Measurements from ENCODE around the gene RNF208.
"Not testable (repeated sequence)": the region's sequence is repeated elsewhere in the genome, so short reads cannot be mapped to it uniquely, and the experiment has no call there.

The RNF208 gene

GRCh38 chr9:137262173-137262908, 40.3 kb upstream of the RNF208 start:
- H3K4me2 ChIP-seq (ENCODE audit: low read depth, low read length, poor library complexity, severe bottlenecking); H3K9me2 ChIP-seq (replicated peaks; ENCODE audit: low read depth, low read length); H3K27me3 ChIP-seq (ENCODE audit: insufficient read depth, low read length, poor library complexity, severe bottlenecking); H3K36me3 ChIP-seq (ENCODE audit: insufficient read depth, low read length); H3K9me3 ChIP-seq (ENCODE audit: insufficient read depth, low read depth, low read length); H4K20me1 ChIP-seq (ENCODE audit: insufficient read depth, low read length, poor library complexity, severe bottlenecking); H3K4me1 ChIP-seq (ENCODE audit: insufficient read depth, low read length, poor library complexity, severe bottlenecking); H3K4me3 ChIP-seq (ENCODE audit: low read length, poor library complexity, severe bottlenecking); H2AFZ ChIP-seq (ENCODE audit: low read length); H3K9ac ChIP-seq (ENCODE audit: low read depth, low read length, poor library complexity, severe bottlenecking); H3F3A ChIP-seq (ENCODE audit: low read depth); H3K79me2 ChIP-seq (ENCODE audit: insufficient read depth, low read length): not testable (repeated sequence)
- TF ChIP-seq CTCF (conservative IDR thresholded peaks at IDR 0.05; ENCODE audit: low read length): peak; percentile 40

- peak overlapping the region; percentile 88 for H3K9ac ChIP-seq (ENCODE audit: low read depth, low read length, poor library complexity, severe bottlenecking)
Observed at GRCh38 chr9:137256856-137257255, 34.8 kb upstream of the RNF208 start.

GRCh38 chr9:137256362-137256761, 34.3 kb upstream of the RNF208 start:
- Histone ChIP-seq H3F3A (ENCODE audit: low read depth) (no peaks in the 10 kb centered on the region), H2AFZ (ENCODE audit: low read length) (no peak overlapping the region), H3K4me3 (ENCODE audit: low read length, poor library complexity, severe bottlenecking) (peak overlapping the region; percentile 91), H3K9me3 (ENCODE audit: insufficient read depth, low read depth, low read length) (no peaks in the 10 kb centered on the region), H3K9me2 (replicated peaks; ENCODE audit: low read depth, low read length) (no peaks in the 10 kb centered on the region), H3K79me2 (ENCODE audit: insufficient read depth, low read length) (peaks cover 40% of the 10 kb centered on the region), H4K20me1 (ENCODE audit: insufficient read depth, low read length, poor library complexity, severe bottlenecking) (peaks cover 18% of the 10 kb centered on the region), H3K27me3 (ENCODE audit: insufficient read depth, low read length, poor library complexity, severe bottlenecking) (peaks cover 4% of the 10 kb centered on the region), H3K36me3 (ENCODE audit: insufficient read depth, low read length) (no peaks in the 10 kb centered on the region), H3K4me2 (ENCODE audit: low read depth, low read length, poor library complexity, severe bottlenecking) (peak overlapping the region; percentile 78), H3K4me1 (ENCODE audit: insufficient read depth, low read length, poor library complexity, severe bottlenecking) (peaks cover 34% of the 10 kb centered on the region), H3K9ac (ENCODE audit: low read depth, low read length, poor library complexity, severe bottlenecking) (peak overlapping the region; percentile 88)
- TF ChIP-seq EZH2phosphoT487 (IDR thresholded peaks at IDR 0.05; ENCODE audit: borderline replicate concordance): no peak
- no peak for TF ChIP-seq CTCF (conservative IDR thresholded peaks at IDR 0.05; ENCODE audit: low read length)

More at GRCh38 chr9:137256856-137257255, 34.8 kb upstream of the RNF208 start:
- peaks cover 18% of the 10 kb centered on the region for H4K20me1 ChIP-seq (ENCODE audit: insufficient read depth, low read length, poor library complexity, severe bottlenecking)
- H3K9me2 ChIP-seq (replicated peaks; ENCODE audit: low read depth, low read length): no peaks in the 10 kb centered on the region
- no peaks in the 10 kb centered on the region for H3K36me3 ChIP-seq (ENCODE audit: insufficient read depth, low read length)
- H3K4me2 ChIP-seq (ENCODE audit: low read depth, low read length, poor library complexity, severe bottlenecking): peak overlapping the region; percentile 78
- H3K27me3 ChIP-seq (ENCODE audit: insufficient read depth, low read length, poor library complexity, severe bottlenecking): peaks cover 4% of the 10 kb centered on the region
- H3K9me3 ChIP-seq (ENCODE audit: insufficient read depth, low read depth, low read length): no peaks in the 10 kb centered on the region
- TF ChIP-seq CTCF (conservative IDR thresholded peaks at IDR 0.05; ENCODE audit: low read length) (no peak), EZH2phosphoT487 (IDR thresholded peaks at IDR 0.05; ENCODE audit: borderline replicate concordance) (no peak)
- H3K4me3 ChIP-seq (ENCODE audit: low read length, poor library complexity, severe bottlenecking): peak overlapping the region; percentile 91
- no peak overlapping the region for H2AFZ ChIP-seq (ENCODE audit: low read length)
- peaks cover 40% of the 10 kb centered on the region for H3K79me2 ChIP-seq (ENCODE audit: insufficient read depth, low read length)
- H3F3A ChIP-seq (ENCODE audit: low read depth): no peaks in the 10 kb centered on the region
- peaks cover 34% of the 10 kb centered on the region for H3K4me1 ChIP-seq (ENCODE audit: insufficient read depth, low read length, poor library complexity, severe bottlenecking)
